SK-N-SH (cell line): ENCODE data around the gene MINDY2.

Source experiments
- ELF1 ChIP-seq: IDR thresholded peaks from 2 replicates; pipeline ENCODE4 v1.4.0; 2012
- EZH2phosphoT487 ChIP-seq: fragments of 200-600 bp; sonication (generic); IDR thresholded peaks from 2 replicates; pipeline ENCODE4 v1.6.1; 2017; ENCODE audit warnings: low read depth, mixed run types, mild to moderate bottlenecking, antibody characterized with exemption, moderate library complexity, borderline replicate concordance
- FOSL2 ChIP-seq: IDR thresholded peaks from 2 replicates; pipeline ENCODE4 v1.4.0; 2012; ENCODE audit warnings: low read depth, mild to moderate bottlenecking, moderate library complexity, borderline replicate concordance
- MEF2A ChIP-seq: IDR thresholded peaks from 2 replicates; pipeline ENCODE4 v1.4.0; 2012; ENCODE audit warnings: low read depth, borderline replicate concordance
- SMC3 ChIP-seq: IDR thresholded peaks from 2 replicates; pipeline ENCODE4 v1.6.1; 2012; ENCODE audit warnings: low read depth, low read length, improper control_type of control experiment
- TAF1 ChIP-seq: IDR thresholded peaks from 2 replicates; pipeline ENCODE4 v1.6.1; 2012; ENCODE audit warnings: low read depth, mild to moderate bottlenecking, low read length, moderate library complexity, borderline replicate concordance
- TF ChIP-seq, protein P1 (sequence below): fragments of 200-600 bp; sonication (generic); IDR thresholded peaks from 2 replicates; pipeline ENCODE4 v1.6.1; 2017; ENCODE audit warnings: antibody characterized with exemption, mild to moderate bottlenecking, moderate library complexity

DNA sequence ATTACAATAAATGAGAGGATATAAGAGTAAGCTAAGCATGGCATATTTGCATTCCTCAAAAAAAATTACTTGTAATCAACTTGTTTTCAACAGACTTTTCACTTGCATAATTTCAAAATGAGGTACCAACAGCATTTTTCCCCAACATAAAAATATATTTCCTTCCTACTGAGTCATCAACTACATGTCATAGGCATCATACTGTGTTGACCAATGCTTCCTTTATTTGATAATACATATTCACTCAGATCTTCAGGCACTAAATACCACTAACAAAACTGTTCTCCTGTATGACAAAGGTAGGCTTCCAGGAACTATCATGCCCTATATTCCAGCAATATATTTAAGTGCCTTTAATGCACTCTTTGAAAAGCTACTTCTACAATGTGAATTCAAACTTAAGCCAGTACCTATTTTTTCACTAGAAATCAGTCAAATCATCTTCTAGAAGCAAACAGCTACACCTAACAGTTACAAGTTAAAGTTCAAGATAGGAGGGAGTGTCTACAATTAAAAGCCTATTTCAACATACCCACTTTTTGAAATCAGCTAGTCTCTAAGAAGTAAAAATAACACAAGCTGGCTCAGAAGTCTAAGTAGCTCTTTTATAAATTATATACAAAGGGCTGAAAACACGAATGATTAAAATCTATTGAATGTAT lies 32.9 kb upstream of the MINDY2 start:
- TF ChIP-seq, protein P1, sequence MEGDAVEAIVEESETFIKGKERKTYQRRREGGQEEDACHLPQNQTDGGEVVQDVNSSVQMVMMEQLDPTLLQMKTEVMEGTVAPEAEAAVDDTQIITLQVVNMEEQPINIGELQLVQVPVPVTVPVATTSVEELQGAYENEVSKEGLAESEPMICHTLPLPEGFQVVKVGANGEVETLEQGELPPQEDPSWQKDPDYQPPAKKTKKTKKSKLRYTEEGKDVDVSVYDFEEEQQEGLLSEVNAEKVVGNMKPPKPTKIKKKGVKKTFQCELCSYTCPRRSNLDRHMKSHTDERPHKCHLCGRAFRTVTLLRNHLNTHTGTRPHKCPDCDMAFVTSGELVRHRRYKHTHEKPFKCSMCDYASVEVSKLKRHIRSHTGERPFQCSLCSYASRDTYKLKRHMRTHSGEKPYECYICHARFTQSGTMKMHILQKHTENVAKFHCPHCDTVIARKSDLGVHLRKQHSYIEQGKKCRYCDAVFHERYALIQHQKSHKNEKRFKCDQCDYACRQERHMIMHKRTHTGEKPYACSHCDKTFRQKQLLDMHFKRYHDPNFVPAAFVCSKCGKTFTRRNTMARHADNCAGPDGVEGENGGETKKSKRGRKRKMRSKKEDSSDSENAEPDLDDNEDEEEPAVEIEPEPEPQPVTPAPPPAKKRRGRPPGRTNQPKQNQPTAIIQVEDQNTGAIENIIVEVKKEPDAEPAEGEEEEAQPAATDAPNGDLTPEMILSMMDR, result no peak
- TF ChIP-seq EZH2phosphoT487, result no peak
- TF ChIP-seq TAF1, result no peak
- no peak for TF ChIP-seq SMC3
- TF ChIP-seq ELF1, result no peak
- no peak for TF ChIP-seq MEF2A
- peak; percentile 34; the same call in 1 of the 2 replicates for TF ChIP-seq FOSL2
